Type B pancreatic cell (in vitro differentiated cells): ENCODE measurements around the gene IGF2R. TPM values are rescaled to one million over a fixed set of nuclear protein-coding genes. Genes with fewer than 3 reads are reported as not detected.

ENCODE experiments used
- DNase-seq: peaks from one replicate; pipeline ENCODE4 v3.0.0; 2021; ENCODE audit warnings: mixed read lengths; ENCODE audit not compliant: unreplicated experiment; ENCODE audit errors: extremely low spot score
- H3K27ac Mint-ChIP-seq: 2 replicates; pipeline ENCODE4 v1.8.0; 2021; ENCODE audit warnings: mild to moderate bottlenecking, mixed read lengths
- H3K27me3 Mint-ChIP-seq: 2 replicates; pipeline ENCODE4 v1.8.0; 2021; ENCODE audit warnings: mixed read lengths
- H3K36me3 Mint-ChIP-seq: 2 replicates; pipeline ENCODE4 v1.8.0; 2021; ENCODE audit warnings: mixed read lengths
- H3K4me1 Mint-ChIP-seq: one replicate; pipeline ENCODE4 v1.8.0; 2021; ENCODE audit warnings: mixed read lengths; ENCODE audit not compliant: unreplicated experiment
- H3K4me3 Mint-ChIP-seq: 2 replicates; pipeline ENCODE4 v1.8.0; 2021; ENCODE audit warnings: mild to moderate bottlenecking, mixed read lengths
- H3K9me3 Mint-ChIP-seq: 2 replicates; pipeline ENCODE4 v1.8.0; 2021; ENCODE audit warnings: mixed read lengths
- CTCF ChIP-seq: fragments of 200-600 bp; sonication (generic); conservative IDR thresholded peaks from 2 replicates; pipeline ENCODE4 v1.5.0; 2021; ENCODE audit warnings: antibody characterized with exemption, mild to moderate bottlenecking
- total RNA-seq: library from RNA; stranded (reverse); gene quantifications from 2 replicates; pipeline ENCODE4 v1.2.1, GENCODE V29; 2021; ENCODE audit warnings: low replicate concordance

IGF2R gene
- total RNA-seq, 1 donor from 2014 or later, result 79.8 TPM

- Mint-ChIP-seq H3K27ac (no peak overlapping the region), H3K9me3 (no peaks in the 10 kb centered on the region), H3K4me1 (peaks cover 10% of the 10 kb centered on the region), H3K36me3 (peaks cover 30% of the 10 kb centered on the region), H3K27me3 (no peaks in the 10 kb centered on the region), H3K4me3 (no peak overlapping the region)
- no peak for DNase-seq
- TF ChIP-seq CTCF, result no peak
These were observed 146.5 kb downstream of the IGF2R start for GRCh38 chr6:160115421-160115820.

GRCh38 chr6:160116411-160116810, 147.5 kb downstream of the IGF2R start:
- TF ChIP-seq CTCF, result no peak
- no peak overlapping the region for H3K27ac Mint-ChIP-seq
- peaks cover 5% of the 10 kb centered on the region for H3K4me1 Mint-ChIP-seq
- peaks cover 25% of the 10 kb centered on the region for H3K36me3 Mint-ChIP-seq
- no peaks in the 10 kb centered on the region for H3K9me3 Mint-ChIP-seq
- no peak for DNase-seq
- no peak overlapping the region for H3K4me3 Mint-ChIP-seq
- no peaks in the 10 kb centered on the region for H3K27me3 Mint-ChIP-seq

- Mint-ChIP-seq H3K27me3 (no peaks in the 10 kb centered on the region), H3K9me3 (no peaks in the 10 kb centered on the region), H3K36me3 (peaks cover 19% of the 10 kb centered on the region), H3K4me1 (no peaks in the 10 kb centered on the region), H3K27ac (no peak overlapping the region), H3K4me3 (no peak overlapping the region)
- DNase-seq, result no peak
- TF ChIP-seq CTCF, result no peak
These were observed 148.3 kb downstream of the IGF2R start for GRCh38 chr6:160117137-160117536.

GRCh38 chr6:160118620-160119229, 149.8 kb downstream of the IGF2R start:
- TF ChIP-seq CTCF, result no peak
- DNase-seq, result peak; percentile 50
- no peaks in the 10 kb centered on the region for H3K9me3 Mint-ChIP-seq
- no peak overlapping the region for H3K27ac Mint-ChIP-seq
- no peaks in the 10 kb centered on the region for H3K4me1 Mint-ChIP-seq
- no peak overlapping the region for H3K4me3 Mint-ChIP-seq
- H3K27me3 Mint-ChIP-seq, result no peaks in the 10 kb centered on the region
- peaks cover 11% of the 10 kb centered on the region for H3K36me3 Mint-ChIP-seq

GRCh38 chr6:160120087-160120486, 151.2 kb downstream of the IGF2R start:
- Mint-ChIP-seq H3K4me1 (no peaks in the 10 kb centered on the region), H3K36me3 (peaks cover 12% of the 10 kb centered on the region), H3K27ac (no peak overlapping the region), H3K4me3 (no peak overlapping the region), H3K9me3 (no peaks in the 10 kb centered on the region), H3K27me3 (no peaks in the 10 kb centered on the region)
- no peak for TF ChIP-seq CTCF
- no peak for DNase-seq

GRCh38 chr6:160121558-160121957, 152.7 kb downstream of the IGF2R start, which contains the start of gene SLC22A1:
TSS of gene SLC22A1 (plus strand) at chr6:160121815. CDS start at chr6:160121936, 121 bp downstream.
- Mint-ChIP-seq H3K27ac (no peak within 1 kb of the TSS), H3K4me3 (no peak within 1 kb of the TSS), H3K36me3 (peaks cover 12% of the 10 kb centered on the region), H3K9me3 (no peaks in the 10 kb centered on the region), H3K27me3 (no peaks in the 10 kb centered on the region), H3K4me1 (no peaks in the 10 kb centered on the region)
- TF ChIP-seq CTCF, result no peak
- no peak for DNase-seq
